Mesendoderm (in vitro differentiated cells): ENCODE data around the gene FBXL7.
A peak's percentile ranks its signal among the peaks of the same experiment; 100 is the strongest.

ENCODE experiments used
- DNase-seq: peaks from one replicate; pipeline ENCODE4 v3.0.0; 2013
- H2AK5ac ChIP-seq: 2 replicates; pipeline ENCODE4 v1.6.1; 2013; ENCODE audit warnings: low read length, inconsistent platforms
- H2BK120ac ChIP-seq: 2 replicates; pipeline ENCODE4 v1.6.1; 2013; ENCODE audit warnings: low read depth, mild to moderate bottlenecking, low read length, moderate library complexity, mixed read lengths
- H2BK15ac ChIP-seq: replicated peaks from 2 replicates; pipeline ENCODE4 v1.6.1; 2013; ENCODE audit warnings: low read depth, mild to moderate bottlenecking, moderate library complexity
- H2BK5ac ChIP-seq: 2 replicates; pipeline ENCODE4 v1.6.1; 2013; ENCODE audit warnings: low read length, inconsistent platforms
- H3K18ac ChIP-seq: 2 replicates; pipeline ENCODE4 v1.6.1; 2013; ENCODE audit warnings: mild to moderate bottlenecking, low read length, mixed read lengths
- H3K23ac ChIP-seq: one replicate; pipeline ENCODE4 v1.6.1; 2013; ENCODE audit warnings: low read length
- H3K27ac ChIP-seq: 2 replicates; pipeline ENCODE4 v1.5.1; 2013; ENCODE audit warnings: low read depth, mild to moderate bottlenecking, inconsistent platforms, low read length, moderate library complexity
- H3K27me3 ChIP-seq: 2 replicates; pipeline ENCODE4 v1.6.1; 2013; ENCODE audit warnings: low read length, control low read depth, mild to moderate bottlenecking, inconsistent platforms; ENCODE audit not compliant: insufficient read depth, poor library complexity
- H3K36me3 ChIP-seq: 2 replicates; pipeline ENCODE4 v1.6.1; 2013; ENCODE audit warnings: low read length, inconsistent platforms; ENCODE audit not compliant: control insufficient read depth, insufficient read depth
- H3K4ac ChIP-seq: one replicate; pipeline ENCODE4 v1.6.1; 2013; ENCODE audit warnings: low read depth, mild to moderate bottlenecking, low read length, moderate library complexity
- H3K4me1 ChIP-seq: 2 replicates; pipeline ENCODE4 v1.6.1; 2013; ENCODE audit warnings: low read depth, low read length, inconsistent platforms; ENCODE audit not compliant: control insufficient read depth
- H3K4me2 ChIP-seq: 2 replicates; pipeline ENCODE4 v1.6.1; 2013; ENCODE audit warnings: low read length
- H3K4me3 ChIP-seq: 2 replicates; pipeline ENCODE4 v1.5.1; 2013; ENCODE audit warnings: mild to moderate bottlenecking, low read length
- H3K56ac ChIP-seq: one replicate; pipeline ENCODE4 v1.6.1; 2013; ENCODE audit warnings: low read length
- H3K79me1 ChIP-seq: 2 replicates; pipeline ENCODE4 v1.6.1; 2013; ENCODE audit warnings: low read length, inconsistent platforms
- H3K79me2 ChIP-seq: 2 replicates; pipeline ENCODE4 v1.6.1; 2013; ENCODE audit warnings: mild to moderate bottlenecking, low read length; ENCODE audit not compliant: control insufficient read depth, insufficient read depth
- H3K9ac ChIP-seq: 2 replicates; pipeline ENCODE4 v1.6.1; 2013; ENCODE audit warnings: low read length, inconsistent platforms
- H4K5ac ChIP-seq: one replicate; pipeline ENCODE4 v1.6.1; 2013; ENCODE audit warnings: low read length
- H4K8ac ChIP-seq: one replicate; pipeline ENCODE4 v1.6.1; 2013; ENCODE audit warnings: low read depth, mild to moderate bottlenecking, control low read depth, low read length, moderate library complexity
- WGBS: extraction: QIAGEN DNeasy Blood & Tissue Kit; methylation state at CpG from one replicate; pipeline ENCODE4 v1.1.7; 2013; ENCODE audit warnings: low lambda C conversion rate, missing lambda C conversion rate; ENCODE audit not compliant: insufficient coverage; ENCODE audit errors: extremely low coverage; 5-methylcytosine and 5-hydroxymethylcytosine counted together

The FBXL7 gene

GRCh38 chr5:15926586-15926985, 426.6 kb downstream of the FBXL7 start:
- Histone ChIP-seq H2AK5ac (no peak overlapping the region), H3K18ac (no peak overlapping the region), H2BK120ac (no peak overlapping the region), H3K4me2 (no peak overlapping the region), H3K4ac (no peak overlapping the region), H4K5ac (no peak overlapping the region), H2BK5ac (no peak overlapping the region), H3K23ac (no peak overlapping the region), H3K4me1 (peaks cover 2% of the 10 kb centered on the region), H3K79me2 (no peaks in the 10 kb centered on the region), H3K27ac (no peak overlapping the region), H2BK15ac (no peak overlapping the region), H3K79me1 (no peaks in the 10 kb centered on the region), H3K4me3 (no peak overlapping the region), H4K8ac (no peak overlapping the region), H3K27me3 (no peaks in the 10 kb centered on the region), H3K56ac (no peak overlapping the region), H3K9ac (no peak overlapping the region), H3K36me3 (no peaks in the 10 kb centered on the region)
- no peak for DNase-seq
- WGBS, result no CpG with 5 or more reads among the region's 3 CpGs

- H3K36me3 ChIP-seq, result no peaks in the 10 kb centered on the region
- no peak overlapping the region for H3K4me2 ChIP-seq
- no peaks in the 10 kb centered on the region for H3K79me1 ChIP-seq
Observed at GRCh38 chr5:15927710-15928380, 427.9 kb downstream of the FBXL7 start.

GRCh38 chr5:15929611-15930263, 429.8 kb downstream of the FBXL7 start:
- Histone ChIP-seq H3K56ac (no peak overlapping the region), H3K79me1 (no peaks in the 10 kb centered on the region), H3K18ac (no peak overlapping the region), H3K79me2 (no peaks in the 10 kb centered on the region), H3K9ac (no peak overlapping the region), H2BK120ac (no peak overlapping the region), H2BK5ac (no peak overlapping the region), H3K27ac (no peak overlapping the region), H3K4me2 (no peak overlapping the region), H3K4ac (no peak overlapping the region), H3K27me3 (no peaks in the 10 kb centered on the region), H3K23ac (no peak overlapping the region), H3K4me1 (peaks cover 4% of the 10 kb centered on the region), H4K8ac (peak overlapping the region; percentile 65), H4K5ac (no peak overlapping the region), H3K4me3 (no peak overlapping the region), H2AK5ac (no peak overlapping the region), H3K36me3 (no peaks in the 10 kb centered on the region), H2BK15ac (no peak overlapping the region)
- no CpG with 5 or more reads among the region's 11 CpGs for WGBS
- peak; percentile 55 for DNase-seq

More at GRCh38 chr5:15927710-15928380, 427.9 kb downstream of the FBXL7 start:
- Histone ChIP-seq H3K56ac (no peak overlapping the region), H3K4me1 (peaks cover 2% of the 10 kb centered on the region), H3K27me3 (no peaks in the 10 kb centered on the region), H3K9ac (no peak overlapping the region), H3K23ac (no peak overlapping the region), H3K4me3 (no peak overlapping the region), H4K8ac (no peak overlapping the region), H3K27ac (no peak overlapping the region), H2AK5ac (no peak overlapping the region), H3K18ac (no peak overlapping the region), H4K5ac (no peak overlapping the region), H3K4ac (no peak overlapping the region), H2BK15ac (no peak overlapping the region), H2BK120ac (no peak overlapping the region), H3K79me2 (no peaks in the 10 kb centered on the region), H2BK5ac (no peak overlapping the region)
- no CpG with 5 or more reads among the region's 38 CpGs for WGBS
- DNase-seq, result no peak

- Histone ChIP-seq H4K8ac (no peak overlapping the region), H3K4me2 (no peak overlapping the region), H4K5ac (no peak overlapping the region), H3K27me3 (no peaks in the 10 kb centered on the region), H2BK15ac (no peak overlapping the region), H3K18ac (no peak overlapping the region), H2AK5ac (no peak overlapping the region), H3K9ac (no peak overlapping the region), H3K79me1 (no peaks in the 10 kb centered on the region), H2BK5ac (no peak overlapping the region), H3K36me3 (no peaks in the 10 kb centered on the region), H2BK120ac (no peak overlapping the region), H3K4me1 (peaks cover 4% of the 10 kb centered on the region), H3K4ac (no peak overlapping the region), H3K4me3 (no peak overlapping the region), H3K27ac (no peak overlapping the region), H3K23ac (no peak overlapping the region), H3K79me2 (no peaks in the 10 kb centered on the region), H3K56ac (peak overlapping the region; percentile 11)
- WGBS, result no CpG with 5 or more reads among the region's 5 CpGs
- no peak for DNase-seq
Observed at GRCh38 chr5:15932066-15932465, 432.1 kb downstream of the FBXL7 start.

- H2BK5ac ChIP-seq, result no peak overlapping the region
- no peak overlapping the region for H4K5ac ChIP-seq
- H3K23ac ChIP-seq, result no peak overlapping the region
- no peak overlapping the region for H3K4me2 ChIP-seq
- no peak overlapping the region for H2AK5ac ChIP-seq
- H3K4ac ChIP-seq, result no peak overlapping the region
- H3K4me3 ChIP-seq, result no peak overlapping the region
- WGBS, result no CpG with 5 or more reads among the region's 13 CpGs
- no peak overlapping the region for H3K18ac ChIP-seq
- H3K56ac ChIP-seq, result no peak overlapping the region
- H3K27me3 ChIP-seq, result no peaks in the 10 kb centered on the region
- no peak overlapping the region for H2BK120ac ChIP-seq
- DNase-seq, result peak; percentile 45
- no peaks in the 10 kb centered on the region for H3K79me2 ChIP-seq
- H3K79me1 ChIP-seq, result no peaks in the 10 kb centered on the region
- no peak overlapping the region for H4K8ac ChIP-seq
- H3K36me3 ChIP-seq, result no peaks in the 10 kb centered on the region
- H3K27ac ChIP-seq, result no peak overlapping the region
- no peak overlapping the region for H3K9ac ChIP-seq
- H2BK15ac ChIP-seq, result no peak overlapping the region
- H3K4me1 ChIP-seq, result peaks cover 4% of the 10 kb centered on the region
Observed at GRCh38 chr5:15933259-15934207, 433.6 kb downstream of the FBXL7 start.
